HL-60 (cell line): ENCODE data around the gene TMEM39B.
"Not testable (repeated sequence)": the region's sequence is repeated elsewhere in the genome, so short reads cannot be mapped to it uniquely, and the experiment has no call there.

Source experiments
- DNase-seq, 2 experiments: peaks; one replicate each; pipeline ENCODE4 v3.0.0-alpha.2; 2010 to 2020; ENCODE audit warnings: low read depth in 1 of 2, low spot score in 1 of 2
- H3K27ac ChIP-seq: fragments of 250-450 bp; sonication (Bioruptor Pico); replicated peaks from 2 replicates; pipeline ENCODE4 v1.5.1; 2020; ENCODE audit warnings: mild to moderate bottlenecking, moderate library complexity
- H3K27me3 ChIP-seq: fragments of 250-450 bp; sonication (Bioruptor Pico); 2 replicates; pipeline ENCODE4 v1.5.1; 2021; ENCODE audit warnings: mild to moderate bottlenecking, moderate library complexity; ENCODE audit not compliant: insufficient read depth, poor library complexity, severe bottlenecking
- H3K4me3 ChIP-seq: replicated peaks from 2 replicates; pipeline ENCODE4 v1.5.1; 2011; ENCODE audit warnings: mild to moderate bottlenecking, control low read depth, low read length; ENCODE audit not compliant: insufficient read depth
- GABPA ChIP-seq: IDR thresholded peaks from 2 replicates; pipeline ENCODE4 v1.6.1; 2012; ENCODE audit warnings: low read depth
- POLR2AphosphoS5 ChIP-seq: IDR thresholded peaks from 2 replicates; pipeline ENCODE4 v1.6.1; 2012; ENCODE audit warnings: low read depth
- REST ChIP-seq: IDR thresholded peaks from 2 replicates; pipeline ENCODE4 v1.6.1; 2012; ENCODE audit warnings: low read depth; ENCODE audit not compliant: insufficient replicate concordance
- SPI1 ChIP-seq: IDR thresholded peaks from 2 replicates; pipeline ENCODE4 v1.6.1; 2012; ENCODE audit warnings: low read depth, mild to moderate bottlenecking, borderline replicate concordance
- TF ChIP-seq, protein P1 (sequence below): IDR thresholded peaks from one replicate; pipeline ENCODE4 v1.5.1; 2011; ENCODE audit warnings: low read length, control low read depth, inconsistent platforms; ENCODE audit not compliant: insufficient read depth

The TMEM39B gene

GRCh38 chr1:32065613-32066488, 6.9 kb upstream of the TMEM39B start:
- DNase-seq, H3K4me3 ChIP-seq, H3K27me3 ChIP-seq: not testable (repeated sequence)
- H3K27ac ChIP-seq = 0 out of 2 replicates have a peak overlapping the region, but pooled peaks have one; percentile 2
- TF ChIP-seq POLR2AphosphoS5 (peak; percentile 28; the same call in 1 of the 2 replicates), GABPA (0 out of 2 replicates have a peak, but pooled peaks have one; percentile 12)

- Histone ChIP-seq H3K4me3 (no peak overlapping the region), H3K27me3 (no peaks in the 10 kb centered on the region), H3K27ac (0 out of 2 replicates have a peak overlapping the region, but pooled peaks have one; percentile 2)
- TF ChIP-seq REST (no peak), POLR2AphosphoS5 (peak; percentile 83; the same call in 1 of the 2 replicates), GABPA (no peak), SPI1 (peak; percentile 98)
- TF ChIP-seq, protein P1, sequence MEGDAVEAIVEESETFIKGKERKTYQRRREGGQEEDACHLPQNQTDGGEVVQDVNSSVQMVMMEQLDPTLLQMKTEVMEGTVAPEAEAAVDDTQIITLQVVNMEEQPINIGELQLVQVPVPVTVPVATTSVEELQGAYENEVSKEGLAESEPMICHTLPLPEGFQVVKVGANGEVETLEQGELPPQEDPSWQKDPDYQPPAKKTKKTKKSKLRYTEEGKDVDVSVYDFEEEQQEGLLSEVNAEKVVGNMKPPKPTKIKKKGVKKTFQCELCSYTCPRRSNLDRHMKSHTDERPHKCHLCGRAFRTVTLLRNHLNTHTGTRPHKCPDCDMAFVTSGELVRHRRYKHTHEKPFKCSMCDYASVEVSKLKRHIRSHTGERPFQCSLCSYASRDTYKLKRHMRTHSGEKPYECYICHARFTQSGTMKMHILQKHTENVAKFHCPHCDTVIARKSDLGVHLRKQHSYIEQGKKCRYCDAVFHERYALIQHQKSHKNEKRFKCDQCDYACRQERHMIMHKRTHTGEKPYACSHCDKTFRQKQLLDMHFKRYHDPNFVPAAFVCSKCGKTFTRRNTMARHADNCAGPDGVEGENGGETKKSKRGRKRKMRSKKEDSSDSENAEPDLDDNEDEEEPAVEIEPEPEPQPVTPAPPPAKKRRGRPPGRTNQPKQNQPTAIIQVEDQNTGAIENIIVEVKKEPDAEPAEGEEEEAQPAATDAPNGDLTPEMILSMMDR = no peak
- DNase-seq = peak; percentile 85 to 97
These were observed 6.3 kb upstream of the TMEM39B start for GRCh38 chr1:32066489-32066873.

DNA sequence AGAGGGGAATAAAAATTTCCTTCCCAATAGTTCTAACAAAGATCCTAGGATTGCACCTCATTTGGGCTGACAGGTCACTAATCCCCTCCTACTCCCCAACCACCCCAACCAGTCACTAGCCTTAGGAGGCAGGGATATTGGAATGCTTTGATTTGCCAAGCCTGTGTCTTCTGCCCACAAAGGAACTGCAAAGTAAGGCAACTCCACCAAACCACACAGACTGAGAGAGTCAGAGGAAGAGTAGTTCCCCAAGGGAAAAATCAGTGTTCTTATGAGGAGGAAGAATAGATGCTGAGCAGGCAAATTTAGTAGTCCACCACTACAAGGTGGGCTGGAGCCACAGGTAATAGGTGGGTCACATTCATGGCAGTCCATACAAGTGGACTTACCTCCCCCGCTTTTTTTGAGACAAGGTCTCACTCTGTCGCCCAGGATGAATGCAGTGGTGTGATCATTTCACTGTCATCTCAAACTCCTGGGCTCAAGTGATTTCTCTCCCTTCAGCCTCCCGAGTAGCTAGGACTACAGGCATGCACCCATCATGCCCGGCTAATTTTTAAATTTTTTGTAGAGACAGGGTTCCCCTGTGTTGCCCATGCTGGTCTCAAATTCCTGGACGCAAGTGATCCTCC, 3.7 kb upstream of the TMEM39B start:
- TF ChIP-seq REST (no peak), SPI1 (no peak), GABPA (no peak), POLR2AphosphoS5 (no peak)
- TF ChIP-seq, protein P1 = no peak
- no peak for DNase-seq
- no peak overlapping the region for H3K4me3 ChIP-seq
- H3K27ac ChIP-seq = no peak overlapping the region
- H3K27me3 ChIP-seq = no peaks in the 10 kb centered on the region
